Duodenal mucosa (tissue), 2 donors: ENCODE data around the gene NTF4.

Experiments used
- H3K27ac ChIP-seq: one replicate; pipeline ENCODE4 v1.7.0; 2013; ENCODE audit warnings: low read depth, low read length
- H3K27me3 ChIP-seq, 2 donors: one replicate each; pipeline ENCODE4 v1.7.0; 2013; ENCODE audit warnings: low read length in 2 of 2, control low read depth in 1 of 2; ENCODE audit not compliant: insufficient read depth in 2 of 2, control insufficient read depth in 1 of 2
- H3K36me3 ChIP-seq, 2 donors: one replicate each; pipeline ENCODE4 v1.7.0; 2013; ENCODE audit warnings: low read length in 2 of 2, control low read depth in 1 of 2; ENCODE audit not compliant: insufficient read depth in 2 of 2, control insufficient read depth in 1 of 2
- H3K4me1 ChIP-seq, 2 donors: one replicate each; pipeline ENCODE4 v1.7.0; 2013; ENCODE audit warnings: low read length in 2 of 2, control low read depth in 1 of 2; ENCODE audit not compliant: insufficient read depth in 2 of 2, control insufficient read depth in 1 of 2
- H3K4me3 ChIP-seq, 2 donors: one replicate each; pipeline ENCODE4 v1.7.0; 2013; ENCODE audit warnings: low read length in 2 of 2, low read depth in 1 of 2
- H3K9ac ChIP-seq, 2 donors: one replicate each; pipeline ENCODE4 v1.7.0; 2013; ENCODE audit warnings: low read length in 2 of 2, low read depth in 1 of 2
- H3K9me3 ChIP-seq, 2 donors: one replicate each; pipeline ENCODE4 v1.7.0; 2013; ENCODE audit warnings: low read length in 2 of 2, control low read depth in 1 of 2; ENCODE audit not compliant: control insufficient read depth in 1 of 2

Gene NTF4

GRCh38 chr19:49064768-49065611 is at the start of gene NTF4:
TSS of gene NTF4 (minus strand) at chr19:49064818. CDS start at chr19:49061997, 2,821 bp downstream.
- Histone ChIP-seq H3K9me3 (no peaks in the 10 kb centered on the region), H3K27ac (no peak within 1 kb of the TSS), H3K4me1 (no peaks in the 10 kb centered on the region), H3K27me3 (peaks cover 34 to 36% of the 10 kb centered on the region in 2 donors), H3K4me3 (no peak within 1 kb of the TSS), H3K36me3 (no peaks in the 10 kb centered on the region), H3K9ac (no peak within 1 kb of the TSS)

GRCh38 chr19:49113762-49114629 is 49.4 kb upstream of the NTF4 start, which contains the start of gene LIN7B:
TSS of gene LIN7B (plus strand) at chr19:49114370. CDS start at chr19:49114405, 35 bp downstream.
- H3K4me3 ChIP-seq, result peak within 1 kb of the TSS; percentile 71 to 77
- H3K4me1 ChIP-seq, result peaks cover 21 to 35% of the 10 kb centered on the region in 2 donors
- H3K9me3 ChIP-seq, result no peaks in the 10 kb centered on the region
- no peaks in the 10 kb centered on the region for H3K27me3 ChIP-seq
- H3K9ac ChIP-seq, result peak within 1 kb of the TSS; percentile 33 to 66
- peaks cover 2 to 5% of the 10 kb centered on the region in 2 donors for H3K36me3 ChIP-seq
- H3K27ac ChIP-seq, result peak within 1 kb of the TSS; percentile 32

GRCh38 chr19:49111218-49111998 is 46.8 kb upstream of the NTF4 start:
- H3K36me3 ChIP-seq, result peaks cover 10 to 29% of the 10 kb centered on the region in 2 donors
- H3K4me3 ChIP-seq, result no peak overlapping the region
- H3K27ac ChIP-seq, result no peak overlapping the region
- no peaks in the 10 kb centered on the region for H3K27me3 ChIP-seq
- peaks cover 5 to 15% of the 10 kb centered on the region in 2 donors for H3K4me1 ChIP-seq
- no peak overlapping the region for H3K9ac ChIP-seq
- no peaks in the 10 kb centered on the region for H3K9me3 ChIP-seq

- Histone ChIP-seq H3K36me3 (peaks cover 14 to 37% of the 10 kb centered on the region in 2 donors), H3K4me3 (no peak overlapping the region), H3K27ac (no peak overlapping the region), H3K27me3 (no peaks in the 10 kb centered on the region), H3K9me3 (no peaks in the 10 kb centered on the region), H3K9ac (no peak overlapping the region), H3K4me1 (peaks cover 5 to 11% of the 10 kb centered on the region in 2 donors)
Measured at GRCh38 chr19:49110567-49110966, 45.9 kb upstream of the NTF4 start.

GRCh38 chr19:49109569-49110233 is 45.1 kb upstream of the NTF4 start:
- Histone ChIP-seq H3K9ac (no peak overlapping the region), H3K9me3 (no peaks in the 10 kb centered on the region), H3K4me1 (peaks cover 5 to 6% of the 10 kb centered on the region in 2 donors), H3K27ac (no peak overlapping the region), H3K27me3 (no peaks in the 10 kb centered on the region), H3K4me3 (no peak overlapping the region), H3K36me3 (peaks cover 18 to 45% of the 10 kb centered on the region in 2 donors)

- H3K36me3 ChIP-seq, result peaks cover 18 to 52% of the 10 kb centered on the region in 2 donors
- H3K27me3 ChIP-seq, result no peaks in the 10 kb centered on the region
- H3K4me3 ChIP-seq, result no peak overlapping the region
- peaks cover 5 to 6% of the 10 kb centered on the region in 2 donors for H3K4me1 ChIP-seq
- no peak overlapping the region for H3K27ac ChIP-seq
- H3K9me3 ChIP-seq, result no peaks in the 10 kb centered on the region
- no peak overlapping the region for H3K9ac ChIP-seq
Measured at GRCh38 chr19:49109051-49109450, 44.4 kb upstream of the NTF4 start.

- Histone ChIP-seq H3K27ac (no peak overlapping the region), H3K9me3 (no peaks in the 10 kb centered on the region), H3K4me3 (no peak overlapping the region), H3K36me3 (peaks cover 18 to 60% of the 10 kb centered on the region in 2 donors), H3K27me3 (no peaks in the 10 kb centered on the region), H3K4me1 (no peaks in the 10 kb centered on the region), H3K9ac (no peak overlapping the region)
Measured at GRCh38 chr19:49107625-49108459, 43.2 kb upstream of the NTF4 start.

GRCh38 chr19:49106648-49107135 is 42.1 kb upstream of the NTF4 start:
- no peaks in the 10 kb centered on the region for H3K27me3 ChIP-seq
- H3K4me3 ChIP-seq, result no peak overlapping the region
- H3K4me1 ChIP-seq, result no peaks in the 10 kb centered on the region
- peaks cover 21 to 69% of the 10 kb centered on the region in 2 donors for H3K36me3 ChIP-seq
- H3K27ac ChIP-seq, result no peak overlapping the region
- H3K9me3 ChIP-seq, result no peaks in the 10 kb centered on the region
- H3K9ac ChIP-seq, result no peak overlapping the region
